DOHH2 (cell line): ENCODE results near the gene TEPSIN.

Source experiments
- CTCF ChIP-seq: fragments of 200-600 bp; sonication (generic); IDR thresholded peaks from one replicate; pipeline ENCODE4 v1.5.1; 2014; ENCODE audit warnings: antibody characterized with exemption, mild to moderate bottlenecking, low read depth, low read length; ENCODE audit not compliant: poor library complexity, severe bottlenecking
- EZH2phosphoT487 ChIP-seq: fragments of 200-600 bp; sonication (generic); IDR thresholded peaks from 2 replicates; pipeline ENCODE4 v1.6.1; 2017; ENCODE audit warnings: borderline replicate concordance, mild to moderate bottlenecking, antibody characterized with exemption, low read length, moderate library complexity, mixed read lengths

- TF ChIP-seq CTCF = no peak
- no peak for TF ChIP-seq EZH2phosphoT487
Measured at GRCh38 chr17:81183316-81183715, 55.5 kb downstream of the TEPSIN start.
